ENCODE data around the gene ALOX12B. TPM values are rescaled to one million over a fixed set of nuclear protein-coding genes. Genes with fewer than 3 reads are reported as not detected.

Gene ALOX12B
- total and polyA plus RNA-seq, 2 of the 8 experiments (the other 6 are each of a cell fraction or from before 2014, with no cell fraction given), result 0.86 TPM; not detected in 1

DNA sequence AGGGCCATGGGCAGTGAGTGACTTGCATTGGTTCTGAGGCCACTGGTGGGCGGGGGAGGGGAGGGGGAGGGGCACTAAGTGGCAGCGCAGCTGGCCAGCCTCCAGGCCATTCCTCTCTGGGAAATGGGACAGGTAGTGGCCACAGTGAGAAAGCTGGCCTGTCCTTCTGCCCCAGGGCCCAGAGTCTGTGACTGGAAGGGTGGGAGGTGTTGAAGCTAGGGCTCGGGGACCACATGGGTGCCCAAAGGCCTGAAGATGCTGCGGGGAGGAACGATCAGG, 375 bp upstream of the ALOX12B start:
- H3K27me3 ChIP-seq (replicated peaks in 1 of 4; ENCODE audit: control insufficient read depth in 3 of 4, extremely low read depth in 1 of 4, insufficient read depth in 3 of 4, low read length in 3 of 4), result peaks cover 0 to 7% (median 3%) of the 10 kb centered on the region in 4 experiments; a peak in 4 of 7 replicates
- TF ChIP-seq TEAD4 (IDR thresholded peaks at IDR 0.05; ENCODE audit: low read depth, low read length), result no peak
- no peak for TF ChIP-seq SUZ12 (IDR thresholded peaks at IDR 0.05; ENCODE audit: low read length)
- no peak for TF ChIP-seq MAFK (IDR thresholded peaks at IDR 0.05; ENCODE audit: low read depth, low read length)
- TF ChIP-seq HDAC6 (IDR thresholded peaks at IDR 0.05; ENCODE audit: low read depth, low read length), result no peak
- no peak for TF ChIP-seq E2F6 (IDR thresholded peaks at IDR 0.05)
- no peak for TF ChIP-seq EP300 (IDR thresholded peaks at IDR 0.05; ENCODE audit: borderline replicate concordance in 1 of 2, low read depth in 2 of 2, low read length in 2 of 2)
- TF ChIP-seq, protein P1, sequence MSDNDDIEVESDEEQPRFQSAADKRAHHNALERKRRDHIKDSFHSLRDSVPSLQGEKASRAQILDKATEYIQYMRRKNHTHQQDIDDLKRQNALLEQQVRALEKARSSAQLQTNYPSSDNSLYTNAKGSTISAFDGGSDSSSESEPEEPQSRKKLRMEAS (IDR thresholded peaks at IDR 0.05), result no peak
- no peak for TF ChIP-seq JUND (IDR thresholded peaks at IDR 0.05; ENCODE audit: low read length)
- no peak for TF ChIP-seq POLR2AphosphoS5 (IDR thresholded peaks at IDR 0.05; ENCODE audit: low read depth, low read length)
- no peak for TF ChIP-seq BACH1 (IDR thresholded peaks at IDR 0.05; ENCODE audit: low read length)
- H3K23ac ChIP-seq (ENCODE audit: insufficient read length), result no peak overlapping the region
- no peak overlapping the region for H2BK12ac ChIP-seq (ENCODE audit: low read depth, low read length)
- no peaks in the 10 kb centered on the region for H4K20me1 ChIP-seq (replicated peaks in 1 of 2; ENCODE audit: control insufficient read depth in 1 of 2, insufficient read depth in 2 of 2, low read length in 2 of 2)
- H3K9ac ChIP-seq (replicated peaks in 1 of 4; ENCODE audit: extremely low read depth in 1 of 4, low read depth in 3 of 4, low read length in 3 of 4), result no peak overlapping the region
- ChIA-PET CTCF (ENCODE audit: partially characterized antibody) (interaction anchor here (0.7 to 13.6 kb wide), 5 partner anchors 11 to 102 kb away, joined by 3 to 501 read pairs (median 35); partner anchors contain the start of gene ALOXE3), POLR2A (ENCODE audit: partially characterized antibody) (interaction anchor here (1.0 kb wide), 1 partner anchor 85 kb away, joined by 4 read pairs; no protein-coding TSS in a partner anchor)
- no peak overlapping the region for H3K14ac ChIP-seq (ENCODE audit: insufficient read length)
- H2AFZ ChIP-seq (ENCODE audit: low read length), result no peak overlapping the region
- no peak overlapping the region for H3K4ac ChIP-seq (replicated peaks; ENCODE audit: insufficient read length, low read depth, low read length)
- H3K79me1 ChIP-seq (ENCODE audit: low read depth, low read length), result no peaks in the 10 kb centered on the region
- no peak for DNase-seq (ENCODE audit: low read depth in 1 of 2, low spot score in 2 of 2)
- H3K4me3 ChIP-seq (ENCODE audit: extremely low read depth in 1 of 4, insufficient read depth in 2 of 4, low read depth in 3 of 4, low read length in 4 of 4), result no peak overlapping the region
- H4K5ac ChIP-seq (ENCODE audit: insufficient read length, low read depth, low read length), result no peak overlapping the region
- no peaks in the 10 kb centered on the region for H3K79me2 ChIP-seq (ENCODE audit: control insufficient read depth in 1 of 2, insufficient read depth in 2 of 2, low read length in 2 of 2)
- no peaks in the 10 kb centered on the region; the same call in 1 of the 2 replicates for H3K23me2 ChIP-seq (ENCODE audit: low read depth, low read length)
- H2AK5ac ChIP-seq (ENCODE audit: low read depth, low read length), result no peak overlapping the region
- WGBS, 2 experiments (ENCODE audit: extremely low coverage in 1 of 2, insufficient coverage in 1 of 2, insufficient read length in 1 of 2, insufficient replicate concordance in 2 of 2, low coverage in 1 of 2, low lambda C conversion rate in 2 of 2, missing lambda C conversion rate in 1 of 2), result 87% methylated on average over 3 of the region's 5 CpGs; no CpG with 5 or more reads in 1 of the 2 experiments
- H3K9me3 ChIP-seq (ENCODE audit: insufficient read depth in 2 of 2, low read depth in 1 of 2, low read length in 1 of 2), result no peaks in the 10 kb centered on the region
- no peak overlapping the region; the same call in 1 of the 2 replicates for H2BK5ac ChIP-seq (ENCODE audit: low read depth, low read length)
- H3K4me1 ChIP-seq (replicated peaks in 1 of 4; ENCODE audit: control insufficient read depth in 3 of 4, insufficient read depth in 4 of 4, low read length in 3 of 4), result peaks cover 0 to 7% (median under 1%) of the 10 kb centered on the region in 4 experiments; a peak in 5 of 7 replicates
- no peak overlapping the region; the same call in 1 of the 2 replicates for H4K8ac ChIP-seq (ENCODE audit: extremely low read depth, insufficient read depth, low read length)
- no peak overlapping the region for H3K56ac ChIP-seq (replicated peaks; ENCODE audit: insufficient read length, low read depth, low read length)
- H3K36me3 ChIP-seq (ENCODE audit: control insufficient read depth in 2 of 4, insufficient read depth in 4 of 4, low read length in 3 of 4), result no peaks in the 10 kb centered on the region
- FAIRE-seq, result no peak
- H3K18ac ChIP-seq (ENCODE audit: extremely low read depth, low read length), result no peak overlapping the region
- H4K91ac ChIP-seq (replicated peaks; ENCODE audit: insufficient read length, low read length), result no peak overlapping the region
- H2BK15ac ChIP-seq (ENCODE audit: low read length), result no peak overlapping the region
- no peak overlapping the region for H2BK20ac ChIP-seq (ENCODE audit: low read length)
- H2BK120ac ChIP-seq (replicated peaks; ENCODE audit: low read depth, low read length), result no peak overlapping the region
- H3K4me2 ChIP-seq (ENCODE audit: insufficient read depth in 1 of 2, low read depth in 2 of 2, low read length in 2 of 2), result no peak overlapping the region
- H3K27ac ChIP-seq (ENCODE audit: low read depth, low read length), result no peak overlapping the region
